NCI-H2081 (cell line): Measurements from ENCODE around the gene ABCC8.

Experiments used
- DNase-seq, 2 experiments: peaks; one replicate each; lab custom pipeline; 2025; lab: John Stamatoyannopoulos, UW

Gene ABCC8

GRCh38 chr11:17386331-17387084 is 90.1 kb downstream of the ABCC8 start:
- peak; percentile 37 to 70 for DNase-seq

- DNase-seq: no peak
Measured at GRCh38 chr11:17385926-17386325, 90.7 kb downstream of the ABCC8 start.

- DNase-seq: no peak
Measured at GRCh38 chr11:17385492-17385891, 91.2 kb downstream of the ABCC8 start.

GRCh38 chr11:17384002-17384511 is 92.6 kb downstream of the ABCC8 start:
- DNase-seq: peak; percentile 84 to 85

- no peak for DNase-seq
Measured at GRCh38 chr11:17383461-17383860, 93.2 kb downstream of the ABCC8 start.

GRCh38 chr11:17382046-17382728 is 94.5 kb downstream of the ABCC8 start:
- no peak for DNase-seq

- DNase-seq: no peak
Measured at GRCh38 chr11:17381156-17381555, 95.5 kb downstream of the ABCC8 start.

GRCh38 chr11:17379383-17380180 is 97.1 kb downstream of the ABCC8 start:
- no peak for DNase-seq

GRCh38 chr11:17378655-17379054 is 98.0 kb downstream of the ABCC8 start:
- DNase-seq: no peak

GRCh38 chr11:17376493-17376892 is 100.2 kb downstream of the ABCC8 start:
- DNase-seq: no peak

- DNase-seq: no peak
Measured at GRCh38 chr11:17375547-17375946, 101.1 kb downstream of the ABCC8 start.

GRCh38 chr11:17371614-17372013 is 105.0 kb downstream of the ABCC8 start:
- peak in 1 of 2 experiments; percentile 16 for DNase-seq

GRCh38 chr11:17369684-17370243 is 106.9 kb downstream of the ABCC8 start:
- no peak for DNase-seq

- DNase-seq: no peak
Measured at GRCh38 chr11:17369094-17369493, 107.6 kb downstream of the ABCC8 start.

GRCh38 chr11:17368551-17368950 is 108.1 kb downstream of the ABCC8 start:
- no peak for DNase-seq

GRCh38 chr11:17366495-17366894 is 110.2 kb downstream of the ABCC8 start:
- no peak for DNase-seq

GRCh38 chr11:17354601-17354991 is 122.0 kb downstream of the ABCC8 start:
- DNase-seq: peak; percentile 63 to 79

GRCh38 chr11:17353821-17354600 is 122.6 kb downstream of the ABCC8 start:
- no peak for DNase-seq

GRCh38 chr11:17352950-17353820 is 123.5 kb downstream of the ABCC8 start:
- peak; percentile 77 to 78 for DNase-seq

- DNase-seq: peak in 1 of 2 experiments; percentile 31
Measured at GRCh38 chr11:17351510-17352176, 125.0 kb downstream of the ABCC8 start, which contains the start of gene NCR3LG1. Gene NCR3LG1 (plus strand): TSS chr11:17351800. CDS start chr11:17351970, 170 bp downstream.
